NCI-H1105 treated with DMSO at 0.1 percent for 48 hours (cell line): ENCODE results near the gene TAS1R3.
"Not testable (repeated sequence)": the region's sequence is repeated elsewhere in the genome, so short reads cannot be mapped to it uniquely, and the experiment has no call there.

Source experiments
- DNase-seq: peaks from one replicate; lab custom pipeline; 2025; lab: John Stamatoyannopoulos, UW

TAS1R3 gene

GRCh38 chr1:1354271-1355247, 23.5 kb downstream of the TAS1R3 start:
- DNase-seq, result peak; percentile 13

GRCh38 chr1:1355416-1355815, 24.3 kb downstream of the TAS1R3 start:
- peak; percentile 26 for DNase-seq

- no peak for DNase-seq
Measured at GRCh38 chr1:1356166-1356795, 25.2 kb downstream of the TAS1R3 start.

GRCh38 chr1:1356796-1357401, 25.8 kb downstream of the TAS1R3 start:
- no peak for DNase-seq

GRCh38 chr1:1357871-1358432, 26.9 kb downstream of the TAS1R3 start:
- no peak for DNase-seq

GRCh38 chr1:1358433-1359271, 27.6 kb downstream of the TAS1R3 start, which contains the start of gene MXRA8:
Gene MXRA8, minus strand, starts transcription at chr1:1358555. Its CDS starts 51 bp downstream, at chr1:1358504.
- DNase-seq, result no peak

GRCh38 chr1:1359308-1359663, 28.2 kb downstream of the TAS1R3 start:
- DNase-seq, result no peak

- DNase-seq, result no peak
Measured at GRCh38 chr1:1359664-1360468, 28.8 kb downstream of the TAS1R3 start.

GRCh38 chr1:1360506-1361169, 29.6 kb downstream of the TAS1R3 start:
- DNase-seq, result no peak

GRCh38 chr1:1361233-1361981, 30.3 kb downstream of the TAS1R3 start:
- no peak for DNase-seq

- DNase-seq, result no peak
Measured at GRCh38 chr1:1361982-1362423, 30.9 kb downstream of the TAS1R3 start.

GRCh38 chr1:1364266-1364665, 33.2 kb downstream of the TAS1R3 start:
- no peak for DNase-seq

GRCh38 chr1:1365875-1366698, 35.0 kb downstream of the TAS1R3 start:
- no peak for DNase-seq

GRCh38 chr1:1366699-1367066, 35.6 kb downstream of the TAS1R3 start:
- no peak for DNase-seq

- no peak for DNase-seq
Measured at GRCh38 chr1:1367315-1367714, 36.2 kb downstream of the TAS1R3 start.

- DNase-seq, result not testable (repeated sequence)
Measured at GRCh38 chr1:1370094-1370493, 39.0 kb downstream of the TAS1R3 start.

- no peak for DNase-seq
Measured at GRCh38 chr1:1370771-1371300, 39.8 kb downstream of the TAS1R3 start.

- no peak for DNase-seq
Measured at GRCh38 chr1:1371364-1371745, 40.3 kb downstream of the TAS1R3 start.
